Pulmonary artery endothelial cell (primary cell): ENCODE results near the gene TACSTD2. TPM values are rescaled to one million over a fixed set of nuclear protein-coding genes. Genes with fewer than 3 reads are reported as not detected.
"Not testable (repeated sequence)": the region's sequence is repeated elsewhere in the genome, so short reads cannot be mapped to it uniquely, and the experiment has no call there.

Experiments
- DNase-seq: peaks from one replicate; pipeline ENCODE4 v3.0.0-alpha.2; 2011; ENCODE audit warnings: low read depth, low spot score
- total RNA-seq: library from RNA; depleted of rRNA; stranded (reverse); fragments of >200 nt; gene quantifications from 2 replicates; pipeline ENCODE4 v1.2.3, GENCODE V29; 2014

TACSTD2 gene
- total RNA-seq, 1 donor from 2014 or later: 0.79 TPM

GRCh38 chr1:58587667-58588066, 10.6 kb upstream of the TACSTD2 start:
- DNase-seq: no peak

GRCh38 chr1:58586271-58586670, 9.2 kb upstream of the TACSTD2 start:
- DNase-seq: no peak

GRCh38 chr1:58585581-58586151, 8.6 kb upstream of the TACSTD2 start:
- DNase-seq: no peak

- no peak for DNase-seq
Observed at GRCh38 chr1:58585166-58585565, 8.1 kb upstream of the TACSTD2 start.

- peak; percentile 81 for DNase-seq
Observed at GRCh38 chr1:58584082-58584895, 7.2 kb upstream of the TACSTD2 start.

GRCh38 chr1:58583496-58583895, 6.4 kb upstream of the TACSTD2 start:
- DNase-seq: no peak

- not testable (repeated sequence) for DNase-seq
Observed at GRCh38 chr1:58582143-58582542, 5.1 kb upstream of the TACSTD2 start.

- DNase-seq: no peak
Observed at GRCh38 chr1:58581641-58582040, 4.6 kb upstream of the TACSTD2 start.

- no peak for DNase-seq
Observed at GRCh38 chr1:58580186-58580585, 3.1 kb upstream of the TACSTD2 start.

- no peak for DNase-seq
Observed at GRCh38 chr1:58577654-58578030, 590 bp upstream of the TACSTD2 start.

GRCh38 chr1:58576325-58576726, 726 bp downstream of the TACSTD2 start:
- DNase-seq: no peak

- no peak for DNase-seq
Observed at GRCh38 chr1:58575551-58576324, 1.3 kb downstream of the TACSTD2 start.

- no peak for DNase-seq
Observed at GRCh38 chr1:58574816-58575215, 2.2 kb downstream of the TACSTD2 start.

GRCh38 chr1:58573705-58574591, 3.1 kb downstream of the TACSTD2 start:
- no peak for DNase-seq

GRCh38 chr1:58573138-58573537, 3.9 kb downstream of the TACSTD2 start:
- no peak for DNase-seq

GRCh38 chr1:58572690-58573089, 4.4 kb downstream of the TACSTD2 start:
- no peak for DNase-seq

GRCh38 chr1:58571616-58572015, 5.4 kb downstream of the TACSTD2 start:
- no peak for DNase-seq

GRCh38 chr1:58570817-58571216, 6.2 kb downstream of the TACSTD2 start:
- no peak for DNase-seq

- no peak for DNase-seq
Observed at GRCh38 chr1:58570094-58570493, 7.0 kb downstream of the TACSTD2 start.

- DNase-seq: no peak
Observed at GRCh38 chr1:58568911-58569310, 8.1 kb downstream of the TACSTD2 start.

GRCh38 chr1:58568271-58568860, 8.7 kb downstream of the TACSTD2 start:
- DNase-seq: no peak
